HuH-7 (cell line): ENCODE measurements around the gene RAB41.
A peak's percentile ranks its signal among the peaks of the same experiment; 100 is the strongest.
"Not testable (repeated sequence)": the region's sequence is repeated elsewhere in the genome, so short reads cannot be mapped to it uniquely, and the experiment has no call there.

Experiments used
- DNase-seq: peaks from one replicate; pipeline ENCODE4 v3.0.0; 2011; ENCODE audit warnings: low spot score

The RAB41 gene

GRCh38 chrX:70281951-70282350 is at the start of gene RAB41:
TSS of gene RAB41 (plus strand) at chrX:70282172. CDS start at chrX:70282218, 46 bp downstream.
- DNase-seq, result no peak

- no peak for DNase-seq
Observed at GRCh38 chrX:70234355-70234754, 47.6 kb upstream of the RAB41 start, which contains the start of gene AWAT1. TSS of gene AWAT1 (plus strand) at chrX:70234655. CDS start at chrX:70234696, 41 bp downstream.

- no peak for DNase-seq
Observed at GRCh38 chrX:70240751-70241150, 41.2 kb upstream of the RAB41 start.

GRCh38 chrX:70241501-70241900 is 40.5 kb upstream of the RAB41 start:
- no peak for DNase-seq

DNA sequence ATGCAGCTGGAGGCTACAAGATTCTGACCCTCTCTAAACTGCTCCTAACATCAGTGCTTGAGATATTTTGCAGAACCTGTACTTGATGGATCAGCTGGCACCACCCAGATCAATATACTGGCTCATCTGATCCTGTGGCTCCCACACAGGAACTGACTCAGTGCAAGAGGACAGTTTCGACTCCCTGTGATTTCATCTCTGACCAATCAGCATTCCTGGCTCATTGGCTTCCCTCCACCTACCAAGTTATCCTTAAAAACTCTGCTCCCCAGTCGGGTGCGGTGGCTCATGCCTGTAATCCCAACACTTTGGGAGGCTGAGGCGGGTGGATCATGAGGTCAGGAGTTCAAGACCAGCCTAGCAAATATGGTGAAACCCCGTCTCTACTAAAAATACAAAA is 38.4 kb upstream of the RAB41 start:
- not testable (repeated sequence) for DNase-seq

GRCh38 chrX:70244881-70245280 is 37.1 kb upstream of the RAB41 start:
- no peak for DNase-seq

DNA sequence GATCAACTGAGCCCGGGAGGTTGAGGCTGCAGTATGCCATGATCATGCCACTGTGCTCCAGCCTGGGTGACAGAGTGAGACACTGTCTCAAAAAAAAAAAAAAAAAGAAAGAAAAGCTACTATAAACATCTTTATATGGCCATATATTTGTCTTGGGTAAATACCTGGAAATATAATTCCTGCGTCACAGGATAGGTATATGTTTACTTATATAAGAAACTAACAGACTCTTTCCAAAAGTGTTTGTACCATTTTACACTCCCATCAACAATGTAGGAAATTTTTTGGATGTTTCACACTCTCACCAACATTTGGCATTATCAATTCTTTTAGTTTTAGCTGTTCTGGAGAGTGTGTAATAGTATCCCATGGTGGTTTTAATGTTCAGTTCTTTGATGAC is 34.7 kb upstream of the RAB41 start:
- DNase-seq, result no peak

DNA sequence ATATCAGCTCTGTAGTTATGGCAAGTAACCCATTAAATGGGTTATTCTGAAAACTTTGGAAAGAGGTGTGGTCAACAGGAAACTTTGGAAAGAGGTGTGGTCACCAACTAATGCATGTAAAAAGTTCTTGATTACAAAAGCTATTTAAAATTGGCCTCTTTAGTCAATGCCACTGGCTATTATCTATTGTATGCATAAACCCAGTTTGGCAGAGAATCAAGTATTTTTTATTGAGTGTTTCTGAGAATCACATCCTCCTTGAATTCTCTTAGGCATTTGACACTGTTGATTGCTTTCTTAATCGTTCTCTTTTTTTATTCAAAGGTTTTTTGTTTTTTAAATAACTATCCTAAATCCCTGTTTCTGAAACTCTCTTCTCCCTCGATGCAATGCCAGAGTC is 29.5 kb upstream of the RAB41 start:
- no peak for DNase-seq

- no peak for DNase-seq
Observed at GRCh38 chrX:70253377-70254062, 28.5 kb upstream of the RAB41 start.

- DNase-seq, result no peak
Observed at GRCh38 chrX:70254063-70254400, 27.9 kb upstream of the RAB41 start.

DNA sequence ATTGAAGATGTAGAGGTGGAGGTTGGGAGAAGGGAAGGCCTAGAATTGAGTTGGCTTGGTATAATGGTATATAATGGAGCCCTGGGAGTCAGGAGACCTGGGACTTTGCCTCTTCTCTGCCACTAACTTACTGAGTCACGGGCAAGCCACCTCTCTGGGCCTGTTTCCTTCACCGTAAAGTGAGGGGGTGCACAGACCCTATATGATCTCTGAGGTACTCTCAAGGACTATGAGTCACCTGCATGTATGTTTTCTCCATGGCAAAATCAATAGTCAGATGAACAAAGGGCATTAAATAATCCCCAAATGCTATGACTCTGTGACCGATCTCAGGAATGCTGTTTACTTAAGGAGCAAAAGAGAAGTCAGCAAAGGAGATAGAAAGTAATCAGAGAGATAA is 27.1 kb upstream of the RAB41 start:
- no peak for DNase-seq

- no peak for DNase-seq
Observed at GRCh38 chrX:70255452-70255851, 26.5 kb upstream of the RAB41 start.

GRCh38 chrX:70257423-70258288 is 24.3 kb upstream of the RAB41 start:
- DNase-seq, result no peak

- no peak for DNase-seq
Observed at GRCh38 chrX:70260104-70260503, 21.9 kb upstream of the RAB41 start, which contains the start of gene P2RY4. TSS of gene P2RY4 (minus strand) at chrX:70260204. CDS start at chrX:70259624, 580 bp downstream.

GRCh38 chrX:70262952-70263567 is 18.9 kb upstream of the RAB41 start:
- DNase-seq, result peak; percentile 57

DNA sequence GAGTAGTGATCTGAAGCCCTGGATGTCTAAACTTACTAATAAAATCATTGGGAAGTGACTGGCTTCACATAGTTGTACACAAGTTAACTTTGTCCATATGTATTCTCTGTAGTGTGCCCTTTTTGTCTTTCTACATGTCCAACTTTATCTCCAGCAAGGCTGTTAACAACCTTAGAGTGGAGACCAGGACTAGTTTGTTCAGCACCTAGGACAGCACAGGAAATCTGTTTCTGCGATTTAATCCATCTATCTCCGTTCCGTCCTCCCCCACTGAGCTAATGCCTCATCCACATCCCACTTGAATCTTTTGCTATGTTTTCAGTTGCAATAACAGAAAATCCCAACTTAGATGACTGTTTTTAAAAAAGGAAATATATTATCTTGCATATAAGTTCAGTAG is 17.2 kb upstream of the RAB41 start:
- no peak for DNase-seq

- DNase-seq, result no peak
Observed at GRCh38 chrX:70268034-70268433, 13.9 kb upstream of the RAB41 start, which contains the start of gene ARR3. TSS of gene ARR3 (plus strand) at chrX:70268334. CDS start at chrX:70269386, 1,052 bp downstream.

GRCh38 chrX:70274029-70274428 is 7.9 kb upstream of the RAB41 start:
- not testable (repeated sequence) for DNase-seq

DNA sequence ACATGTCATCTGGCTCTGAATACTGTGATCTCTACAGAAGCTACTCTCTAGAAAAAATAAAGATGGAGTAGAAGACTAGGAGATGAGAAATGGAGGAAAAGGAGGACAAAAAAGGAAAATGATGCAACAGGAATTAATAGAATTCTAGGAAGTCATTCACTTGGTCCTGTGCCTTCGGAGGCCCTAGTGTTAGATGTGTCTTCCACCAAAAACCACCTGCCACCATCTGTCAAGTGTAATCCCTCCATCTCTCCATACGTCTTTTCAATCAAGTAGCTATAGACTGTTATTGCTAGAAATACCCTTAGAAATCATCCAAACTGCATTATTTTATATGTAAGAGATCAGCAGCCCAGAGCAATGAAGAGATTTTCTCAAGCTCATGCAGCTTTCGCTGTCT is 2.9 kb upstream of the RAB41 start:
- DNase-seq, result no peak

DNA sequence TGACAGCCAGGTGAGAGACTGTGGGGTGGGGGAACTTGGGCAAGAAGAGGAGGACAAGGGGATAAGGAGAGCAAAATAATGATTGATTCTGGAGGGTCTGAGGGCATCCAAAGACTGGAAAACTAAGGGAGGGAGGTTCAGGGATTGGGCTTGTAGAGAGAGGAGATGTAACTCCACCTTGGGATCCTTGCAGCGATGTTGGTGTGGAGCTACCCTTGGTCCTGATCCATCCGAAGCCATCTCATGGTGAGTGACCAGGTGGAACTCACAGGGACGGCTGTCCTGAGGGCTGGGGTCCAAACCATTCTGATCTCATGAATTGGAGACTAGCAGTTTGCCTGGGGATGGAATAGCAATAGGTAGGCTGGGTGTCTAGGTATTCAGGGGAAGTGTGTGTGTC is 1.4 kb upstream of the RAB41 start:
- no peak for DNase-seq

GRCh38 chrX:70289168-70289792 is 7.3 kb downstream of the RAB41 start:
- DNase-seq, result no peak
